ENCODE data around the gene RAC3. TPM values are rescaled to one million over a fixed set of nuclear protein-coding genes. Genes with fewer than 3 reads are reported as not detected.

The RAC3 gene
- total RNA-seq, 1 experiment from 2014 or later = 41.7 TPM

- DNase-seq (ENCODE audit: low read depth) = no peak
Measured at GRCh38 chr17:82022310-82022980, 9.0 kb upstream of the RAC3 start, which contains the start of gene CENPX. CENPX (minus strand) TSS chr17:82022878; CDS start chr17:82022861, 17 bp downstream.

GRCh38 chr17:82022981-82023446 is 8.5 kb upstream of the RAC3 start, which contains the start of gene LRRC45:
LRRC45 (plus strand) TSS chr17:82023305; CDS start chr17:82023644, 339 bp downstream.
- DNase-seq (ENCODE audit: low read depth) = peak; percentile 99

DNA sequence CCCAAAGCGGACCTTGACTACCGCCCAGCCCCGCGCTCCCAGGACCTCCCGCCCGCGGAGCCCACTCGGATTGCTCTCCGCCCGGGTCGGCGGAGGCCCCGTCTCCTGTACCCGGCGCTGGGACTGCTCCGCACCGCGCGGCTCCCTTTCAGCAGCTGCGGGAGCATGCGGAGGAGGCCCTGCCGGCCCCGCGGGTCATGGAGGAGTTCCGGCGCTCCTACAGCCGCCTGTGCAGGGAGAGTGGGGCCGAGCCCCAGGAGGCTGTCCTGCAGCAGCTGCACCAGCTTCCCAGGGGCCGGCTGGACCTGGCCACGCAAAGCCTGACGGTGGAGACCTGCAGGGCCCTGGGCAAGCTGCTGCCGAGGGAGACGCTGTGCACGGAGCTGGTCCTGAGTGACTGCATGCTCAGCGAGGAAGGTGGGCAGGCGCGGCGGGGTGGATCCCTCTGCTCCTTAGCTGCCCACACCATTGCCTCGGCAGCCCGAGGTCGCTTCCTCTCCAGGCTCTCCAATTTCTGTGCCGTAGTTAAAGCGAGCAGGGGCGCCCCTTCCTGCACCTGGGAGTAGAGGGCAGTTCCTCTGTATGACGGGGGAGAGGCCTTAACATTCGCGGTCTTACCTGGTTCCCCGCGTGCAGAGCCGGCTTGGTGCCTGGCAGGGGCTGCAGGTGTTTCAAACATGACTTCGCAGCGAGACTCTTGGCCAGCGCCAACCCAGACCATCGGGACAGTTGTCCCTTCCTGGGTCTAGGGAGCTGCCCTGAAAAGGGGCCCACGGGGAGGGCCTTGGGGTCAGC is 7.8 kb upstream of the RAC3 start:
- no peak for DNase-seq (ENCODE audit: low read depth)

DNA sequence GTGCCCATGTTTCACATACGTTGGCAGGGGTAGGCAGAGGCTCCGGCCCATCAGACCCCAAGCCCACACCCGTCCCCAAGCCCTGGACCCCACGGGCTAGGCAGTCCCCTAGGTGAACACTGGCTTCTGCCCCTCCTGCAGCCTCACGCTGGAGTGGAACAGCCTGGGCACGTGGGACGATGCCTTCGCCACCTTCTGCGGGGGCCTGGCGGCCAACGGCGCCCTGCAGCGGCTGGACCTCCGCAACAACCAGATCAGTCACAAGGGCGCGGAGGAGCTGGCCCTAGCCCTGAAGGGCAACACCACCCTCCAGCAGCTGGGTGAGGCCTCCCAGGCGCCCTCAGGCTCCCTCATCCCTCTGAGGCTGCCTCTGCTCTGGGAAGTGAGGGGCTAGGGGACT is 6.6 kb upstream of the RAC3 start:
- DNase-seq (ENCODE audit: low read depth) = no peak

GRCh38 chr17:82025401-82026107 is 5.9 kb upstream of the RAC3 start:
- DNase-seq (ENCODE audit: low read depth) = no peak

DNA sequence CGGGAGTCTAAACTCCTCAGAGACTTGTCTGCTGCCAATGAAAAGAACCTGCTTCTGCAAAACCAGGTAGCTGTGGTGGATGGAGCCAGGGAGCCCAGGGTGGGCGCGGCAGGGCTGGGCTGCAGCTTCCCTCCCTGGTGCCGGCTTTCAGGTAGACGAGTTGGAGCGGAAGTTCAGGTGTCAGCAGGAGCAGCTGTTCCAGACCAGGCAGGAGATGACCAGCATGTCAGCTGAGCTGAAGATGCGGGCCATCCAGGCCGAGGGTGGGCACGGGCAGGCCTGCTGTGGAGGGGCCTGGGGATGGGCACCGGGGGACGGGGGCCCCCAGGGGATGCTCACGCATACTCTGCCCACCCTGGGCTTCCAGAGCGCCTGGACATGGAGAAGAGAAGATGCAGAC is 3.2 kb upstream of the RAC3 start:
- DNase-seq (ENCODE audit: low read depth) = no peak

GRCh38 chr17:82028966-82029365 is 2.5 kb upstream of the RAC3 start:
- no peak for DNase-seq (ENCODE audit: low read depth)

- no peak for DNase-seq (ENCODE audit: low read depth)
Measured at GRCh38 chr17:82029391-82029790, 2.1 kb upstream of the RAC3 start.

GRCh38 chr17:82029990-82030469 is 1.4 kb upstream of the RAC3 start:
- no peak for DNase-seq (ENCODE audit: low read depth)

DNA sequence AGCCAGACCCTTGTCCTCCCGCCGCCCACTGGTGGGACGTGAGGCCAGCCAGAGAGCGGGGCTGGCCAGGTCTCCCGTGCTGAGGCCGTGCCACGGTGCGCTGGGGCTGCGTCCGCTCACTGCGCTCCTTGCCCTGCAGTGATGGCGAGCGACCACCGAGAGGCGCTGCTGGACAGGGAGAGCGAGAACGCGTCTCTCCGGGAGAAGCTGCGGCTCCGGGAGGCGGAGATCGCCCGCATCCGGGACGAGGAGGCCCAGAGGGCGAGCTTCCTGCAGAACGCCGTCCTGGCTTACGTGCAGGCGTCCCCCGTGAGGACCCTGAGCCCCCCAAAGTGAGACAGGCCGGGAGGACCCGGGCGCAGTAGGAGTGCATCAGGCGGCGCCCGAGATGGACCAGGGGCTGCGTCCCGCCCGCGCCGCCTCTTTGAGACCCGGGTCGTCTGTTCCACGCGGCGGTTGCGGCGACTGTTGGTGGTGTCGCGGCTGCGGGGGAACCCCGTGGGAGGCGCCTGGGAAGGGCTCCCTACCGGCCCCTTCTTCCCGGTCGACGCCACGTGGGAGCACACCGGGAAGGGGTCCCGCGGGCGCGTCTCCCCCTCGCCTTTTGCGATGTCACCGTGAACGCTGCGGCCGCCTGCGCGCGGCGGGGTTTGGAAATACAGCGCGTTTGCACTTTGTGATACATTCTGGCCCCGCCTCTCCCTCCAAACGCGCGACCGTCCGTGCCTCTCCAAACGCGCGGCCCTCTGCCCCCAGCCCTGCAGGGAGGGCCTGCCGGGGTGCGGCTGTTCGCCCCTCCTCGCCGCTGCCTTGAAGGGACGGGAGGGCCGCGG is 792 bp upstream of the RAC3 start:
- peak; percentile 71 for DNase-seq (ENCODE audit: low read depth)

- no peak for DNase-seq (ENCODE audit: low read depth)
Measured at GRCh38 chr17:82031885-82032627, 578 bp downstream of the RAC3 start.

- DNase-seq (ENCODE audit: low read depth) = no peak
Measured at GRCh38 chr17:82033359-82034085, 2.0 kb downstream of the RAC3 start.

GRCh38 chr17:82034371-82035011 is 3.0 kb downstream of the RAC3 start:
- DNase-seq (ENCODE audit: low read depth) = no peak

DNA sequence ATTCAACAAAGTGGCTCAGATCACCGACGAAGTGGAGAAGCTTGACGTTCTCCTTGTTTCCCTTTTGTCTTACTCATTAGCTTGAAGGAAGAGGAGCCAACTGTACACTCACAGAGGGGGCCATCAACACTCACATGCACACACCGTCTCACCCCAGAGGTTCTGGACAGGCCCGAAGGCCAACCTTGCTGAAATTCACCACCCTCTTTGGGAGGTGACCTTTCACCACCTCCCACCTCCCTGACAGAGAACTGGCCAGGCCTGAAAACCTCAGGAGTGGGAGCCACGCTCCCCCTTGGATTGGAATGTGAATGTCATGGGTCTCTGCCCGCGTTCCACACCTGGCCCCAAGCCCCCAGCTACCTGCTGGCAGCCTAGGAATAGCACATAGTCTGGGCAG is 4.0 kb downstream of the RAC3 start:
- DNase-seq (ENCODE audit: low read depth) = no peak

GRCh38 chr17:82035956-82036633 is 4.6 kb downstream of the RAC3 start:
- no peak for DNase-seq (ENCODE audit: low read depth)

DNA sequence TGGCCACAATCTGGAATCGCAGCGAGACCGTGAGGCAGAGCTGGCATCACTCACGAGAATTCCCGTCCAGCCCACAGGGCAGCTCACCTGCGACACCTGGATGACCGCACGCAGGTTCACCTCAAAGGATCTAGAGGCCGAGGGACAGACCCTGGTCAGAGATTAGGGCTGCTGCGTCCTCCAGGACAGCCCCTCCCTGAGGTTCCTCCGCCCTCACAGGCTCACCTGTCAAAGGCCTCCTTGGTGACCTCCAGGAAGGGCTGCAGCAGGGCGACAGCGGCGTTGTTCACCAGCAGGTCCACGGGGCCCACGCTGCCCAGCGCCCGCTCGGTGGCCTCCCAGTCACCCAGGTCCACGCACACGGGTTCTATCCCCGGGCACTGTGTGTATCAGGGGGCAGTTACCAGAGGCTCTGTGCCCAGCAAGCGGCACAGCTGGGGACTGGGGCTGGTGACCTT is 5.2 kb downstream of the RAC3 start:
- DNase-seq (ENCODE audit: low read depth) = no peak

DNA sequence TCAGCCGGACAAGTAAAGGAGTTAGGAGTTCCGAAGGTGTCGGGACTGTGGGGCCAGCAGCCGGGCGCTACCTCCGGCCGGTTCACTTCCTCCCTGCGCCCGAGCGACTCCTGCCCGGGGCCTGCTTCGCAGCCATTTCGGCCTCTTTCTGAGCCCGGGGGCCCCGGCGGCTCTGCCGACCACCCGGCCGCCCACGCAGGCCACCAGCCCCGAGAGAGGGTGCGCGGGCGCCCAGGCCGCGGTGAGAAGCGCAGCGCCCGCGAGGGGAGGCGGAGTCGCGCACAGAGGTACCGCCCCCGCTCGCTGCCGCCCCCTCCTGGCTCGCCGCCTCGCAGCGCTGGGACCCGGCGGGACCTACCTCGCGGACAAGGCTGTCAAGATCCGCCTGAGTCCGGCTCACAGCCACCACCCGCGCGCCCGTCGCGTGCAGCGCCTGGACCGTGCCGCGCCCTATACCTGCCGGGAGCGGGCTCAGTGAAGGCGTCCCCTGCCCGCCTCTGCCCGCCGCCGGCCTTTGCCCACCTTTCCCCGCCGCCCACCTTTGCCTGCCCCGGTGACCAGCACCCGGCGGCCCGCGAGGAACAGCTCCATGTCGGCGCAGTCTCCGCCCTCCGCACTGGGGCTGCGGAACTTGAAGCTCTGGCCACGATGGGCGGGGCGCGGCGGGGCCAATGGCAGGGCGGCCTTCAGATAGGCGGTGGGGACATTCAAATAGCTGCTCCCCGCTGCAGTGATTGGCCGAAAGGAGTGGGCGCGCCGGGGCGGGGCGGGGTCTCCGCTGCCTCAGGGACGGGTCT is 5.8 kb downstream of the RAC3 start, which contains the start of gene DCXR:
TSS of gene DCXR (minus strand) at position 606 of the 797 bp plus-strand sequence. CDS start at position 591, 15 bp downstream.
- DNase-seq (ENCODE audit: low read depth) = peak; percentile 96
